NCI-H146 (cell line): ENCODE data around the gene FOXF1.

Experiments
- DNase-seq: peaks from one replicate; lab custom pipeline; 2025; lab: John Stamatoyannopoulos, UW

FOXF1 gene

GRCh38 chr16:86510465-86511261, at the start of gene FOXF1:
TSS of gene FOXF1 (plus strand) at chr16:86510527. CDS start at chr16:86510570, 43 bp downstream.
- DNase-seq = no peak

- no peak for DNase-seq
Measured at GRCh38 chr16:86461037-86461436, 49.3 kb upstream of the FOXF1 start.

- no peak for DNase-seq
Measured at GRCh38 chr16:86462334-86463084, 47.8 kb upstream of the FOXF1 start.

- no peak for DNase-seq
Measured at GRCh38 chr16:86464044-86464443, 46.3 kb upstream of the FOXF1 start.

GRCh38 chr16:86465434-86465833, 44.9 kb upstream of the FOXF1 start:
- DNase-seq = no peak

GRCh38 chr16:86466696-86467406, 43.5 kb upstream of the FOXF1 start:
- DNase-seq = no peak

GRCh38 chr16:86467490-86467889, 42.8 kb upstream of the FOXF1 start:
- no peak for DNase-seq

GRCh38 chr16:86470964-86471363, 39.4 kb upstream of the FOXF1 start:
- no peak for DNase-seq

- DNase-seq = no peak
Measured at GRCh38 chr16:86471896-86472295, 38.4 kb upstream of the FOXF1 start.

GRCh38 chr16:86472366-86472765, 38.0 kb upstream of the FOXF1 start:
- no peak for DNase-seq

- no peak for DNase-seq
Measured at GRCh38 chr16:86476956-86477534, 33.3 kb upstream of the FOXF1 start.

GRCh38 chr16:86477642-86478041, 32.7 kb upstream of the FOXF1 start:
- no peak for DNase-seq

GRCh38 chr16:86478779-86479178, 31.5 kb upstream of the FOXF1 start:
- DNase-seq = no peak

GRCh38 chr16:86479419-86479818, 30.9 kb upstream of the FOXF1 start:
- DNase-seq = no peak

- DNase-seq = no peak
Measured at GRCh38 chr16:86480444-86480843, 29.9 kb upstream of the FOXF1 start.

- DNase-seq = no peak
Measured at GRCh38 chr16:86481607-86482006, 28.7 kb upstream of the FOXF1 start.

- DNase-seq = no peak
Measured at GRCh38 chr16:86484240-86484639, 26.1 kb upstream of the FOXF1 start.

- no peak for DNase-seq
Measured at GRCh38 chr16:86485746-86486145, 24.6 kb upstream of the FOXF1 start.

GRCh38 chr16:86490859-86491639, 19.3 kb upstream of the FOXF1 start:
- no peak for DNase-seq

GRCh38 chr16:86491640-86492023, 18.7 kb upstream of the FOXF1 start:
- no peak for DNase-seq

- no peak for DNase-seq
Measured at GRCh38 chr16:86492267-86492960, 17.9 kb upstream of the FOXF1 start.
